K562 (cell line): ENCODE results near the gene STK24. TPM values are rescaled to one million over a fixed set of nuclear protein-coding genes. Genes with fewer than 3 reads are reported as not detected.

Experiments
- ATAC-seq: fragments of 200-7000 bp; cut with Tn5 transposase; 3 replicates; pipeline ENCODE4 v1.9.1; 2020; ENCODE audit warnings: moderate library complexity
- BruUV-seq: library from RNA; stranded (reverse); fragments of 400-500 nt; replicated peaks from 2 replicates; lab custom pipeline; 2021; lab: Mats Ljungman, UMichigan
- CTCF ChIA-PET: fragments of 300-600 bp; formaldehyde crosslinking; extraction: SDS; loops from one replicate; lab custom pipeline; 2021; ENCODE audit warnings: low intra/inter-chr PET ratio; lab: Yijun Ruan, JAX
- POLR2A ChIA-PET: fragments of 300-600, 350-650 bp; sonication (Branson Sonifier 250); formaldehyde crosslinking; extraction: SDS; loops from one replicate; lab custom pipeline; 2021; ENCODE audit warnings: antibody characterized with exemption, inconsistent platforms; lab: Yijun Ruan, JAX
- DNase-seq, 4 experiments: peaks; one replicate each; pipeline versions ENCODE4 v3.0.0 to v3.0.0-alpha.2; 2011 to 2018; ENCODE audit warnings: low spot score in 3 of 4, mixed read lengths in 3 of 4; ENCODE audit errors: extremely low read depth in 1 of 4
- FAIRE-seq: peaks from 2 replicates; lab custom pipeline; 2011; peaks lifted over from hg19 to GRCh38; lab: Jason Lieb, UNC
- H2AFZ ChIP-seq: 2 replicates; pipeline ENCODE4 v1.6.0; 2011; ENCODE audit warnings: low read depth, low read length, control low read depth, inconsistent platforms
- H3K27ac ChIP-seq: fragments of 200-600 bp; 3 replicates; pipeline ENCODE4 v1.8.0; 2011; ENCODE audit warnings: low read depth, mild to moderate bottlenecking, control low read depth, inconsistent platforms, low read length, moderate library complexity, mixed read lengths; ENCODE audit errors: extremely low read depth
- H3K27me3 ChIP-seq, 2 experiments: fragments of 300-600 bp in 1 of 2; 2 replicates in 1 of 2; 3 replicates in 1 of 2; pipeline versions ENCODE4 v1.6.0 to v1.8.0; 2011; ENCODE audit warnings: inconsistent platforms in 2 of 2, low read length in 2 of 2, mild to moderate bottlenecking in 1 of 2, mixed read lengths in 1 of 2, moderate library complexity in 1 of 2; ENCODE audit not compliant: control insufficient read depth in 2 of 2, insufficient read depth in 2 of 2
- H3K36me3 ChIP-seq: fragments of 300-600 bp; 3 replicates; pipeline ENCODE4 v1.8.0; 2011; ENCODE audit warnings: mild to moderate bottlenecking, low read length, inconsistent platforms; ENCODE audit not compliant: control insufficient read depth, insufficient read depth
- H3K4me1 ChIP-seq, 2 experiments: fragments of 200-600 bp in 1 of 2; replicated peaks in 1 of 2; 2 replicates in 1 of 2; 3 replicates in 1 of 2; pipeline versions ENCODE4 v1.5.1 to v1.8.0; 2011; ENCODE audit warnings: inconsistent platforms in 2 of 2, low read length in 2 of 2, mild to moderate bottlenecking in 1 of 2, mixed read lengths in 1 of 2, moderate library complexity in 1 of 2; ENCODE audit not compliant: control insufficient read depth in 2 of 2, insufficient read depth in 2 of 2
- H3K4me2 ChIP-seq: 2 replicates; pipeline ENCODE4 v1.6.1; 2011; ENCODE audit warnings: low read length, control low read depth, inconsistent platforms, mixed read lengths; ENCODE audit not compliant: insufficient read depth
- H3K4me3 ChIP-seq: fragments of 200-600 bp; sonication (generic), shearing (Covaris generic); 2 replicates; pipeline ENCODE4 v1.5.1; 2016; ENCODE audit warnings: control low read depth, inconsistent platforms
- H3K79me2 ChIP-seq: fragments of 200-600 bp; 3 replicates; pipeline ENCODE4 v1.8.0; 2011; ENCODE audit warnings: low read length, inconsistent platforms; ENCODE audit not compliant: control insufficient read depth, insufficient read depth
- H3K9ac ChIP-seq, 2 experiments: 2 replicates each; pipeline versions ENCODE4 v1.6.0 to v1.6.1; 2011; ENCODE audit warnings: low read depth in 2 of 2, low read length in 2 of 2, control low read depth in 1 of 2, inconsistent platforms in 1 of 2, mild to moderate bottlenecking in 1 of 2, mixed read lengths in 1 of 2; ENCODE audit not compliant: insufficient read depth in 1 of 2
- H3K9me1 ChIP-seq: one replicate; pipeline ENCODE4 v1.6.0; 2011; ENCODE audit warnings: inconsistent platforms, mild to moderate bottlenecking, low read length, moderate library complexity; ENCODE audit not compliant: control insufficient read depth, insufficient read depth
- H3K9me3 ChIP-seq: replicated peaks from 2 replicates; pipeline ENCODE4 v1.5.1; 2011; ENCODE audit warnings: low read depth, low read length, inconsistent platforms; ENCODE audit not compliant: control insufficient read depth, insufficient read depth
- H4K20me1 ChIP-seq: replicated peaks from 2 replicates; pipeline ENCODE4 v1.6.1; 2011; ENCODE audit warnings: low read length, inconsistent platforms, mixed read lengths; ENCODE audit not compliant: control insufficient read depth, insufficient read depth
- CBX8 ChIP-seq: fragments of 200-600 bp; sonication (generic); IDR thresholded peaks from 2 replicates; pipeline ENCODE4 v1.6.1; 2012; ENCODE audit warnings: borderline replicate concordance, mixed run types, low read depth, mild to moderate bottlenecking, moderate library complexity, mixed read lengths, low read length, control low read depth, inconsistent platforms; ENCODE audit not compliant: poor library complexity, severe bottlenecking; ENCODE audit errors: extremely low read depth
- CCAR2 ChIP-seq: fragments of 200-400 bp; formaldehyde crosslinking; IDR thresholded peaks from 2 replicates; pipeline ENCODE4 v1.6.1; 2017; ENCODE audit warnings: mild to moderate bottlenecking, low read depth, low read length
- E2F4 ChIP-seq: sonication (generic); formaldehyde crosslinking; IDR thresholded peaks from 2 replicates; pipeline ENCODE4 v1.8.0; 2022; ENCODE audit warnings: mild to moderate bottlenecking, low read depth, missing genetic modification reagents
- HMBOX1 ChIP-seq: sonication (generic); IDR thresholded peaks from 2 replicates; pipeline ENCODE4 v1.6.1; 2016
- HSF4 ChIP-seq: fragments of 250-450 bp; sonication (Bioruptor Pico); IDR thresholded peaks from 2 replicates; pipeline ENCODE4 v2.1.2; 2022; ENCODE audit warnings: mild to moderate bottlenecking, moderate library complexity, borderline replicate concordance
- KLF1 ChIP-seq: fragments of 450-650 bp; IDR thresholded peaks from 2 replicates; pipeline ENCODE4 v1.6.1; 2016; ENCODE audit warnings: missing genetic modification characterization, missing compliant biosample characterization
- MAFF ChIP-seq: IDR thresholded peaks from 2 replicates; pipeline ENCODE4 v1.6.1; 2012; ENCODE audit warnings: low read length, improper control_type of control experiment
- MCM2 ChIP-seq: fragments of 450-650 bp; IDR thresholded peaks from 2 replicates; pipeline ENCODE4 v1.6.1; 2017; ENCODE audit warnings: low read depth, mild to moderate bottlenecking
- RNF2 ChIP-seq: sonication (generic); IDR thresholded peaks from 2 replicates; pipeline ENCODE4 v1.6.1; 2016
- TCF7 ChIP-seq: sonication (generic); IDR thresholded peaks from 2 replicates; pipeline ENCODE4 v1.6.1; 2016; ENCODE audit warnings: antibody characterized with exemption, borderline replicate concordance
- ZKSCAN1 ChIP-seq: fragments of 150-350 bp; IDR thresholded peaks from 2 replicates; pipeline ENCODE4 v1.6.1; 2016; ENCODE audit warnings: low read depth, low read length
- ZNF324 ChIP-seq: fragments of 250-450 bp; sonication (Bioruptor Pico); IDR thresholded peaks from 2 replicates; pipeline ENCODE4 v1.4.0; 2020; ENCODE audit warnings: mild to moderate bottlenecking
- ZNF79 ChIP-seq: fragments of 250-450 bp; sonication (Bioruptor Pico); IDR thresholded peaks from 2 replicates; pipeline ENCODE4 v1.4.0; 2020; ENCODE audit warnings: low read depth, mild to moderate bottlenecking, moderate library complexity
- WGBS: fragments of 100-300 bp; shearing (Covaris generic); methylation state at CpG from one replicate; pipeline ENCODE4 v1.1.6; 2016; ENCODE audit warnings: low coverage, mixed read lengths; ENCODE audit not compliant: insufficient coverage; ENCODE audit errors: missing lambda C conversion rate; 5-methylcytosine and 5-hydroxymethylcytosine counted together
- in situ Hi-C: fragments of 300-500 bp; cut with MboI; formaldehyde crosslinking; loops from 4 replicates; pipeline ENCODE4 v1.15.0; 2018; ENCODE audit warnings: inconsistent platforms, mixed read lengths
- intact Hi-C: fragments of 100-400 bp; cut with micrococcal nuclease; formaldehyde crosslinking; loops from 2 replicates; pipeline ENCODE4 v1.14.2; 2022
- polyA plus RNA-seq, 8 experiments: library from polyadenylated mRNA; depleted of rRNA in 4 of 8; stranded (reverse) in 5 of 8; unstranded in 3 of 8; fragments of >200 nt; fragmentation: Nextera tagmentation in 2 of 8; fragmentation: Illumina TruSeq in 1 of 8; extraction: Ambion mirVana in 2 of 8; extraction: Trizol in 1 of 8; gene quantifications; 2 replicates each; pipeline versions ENCODE4 v1.2.1 to v1.2.3, GENCODE V29; 2011 to 2014; ENCODE audit warnings: inconsistent platforms in 1 of 8, missing spikeins in 1 of 8
- total RNA-seq, 7 experiments: library from RNA; depleted of rRNA in 6 of 7; stranded (reverse); fragments of >200 nt in 6 of 7; fragmentation: Illumina TruSeq in 2 of 7; extraction: Trizol in 2 of 7; gene quantifications; 2 replicates each; pipeline versions ENCODE4 v1.2.1 to v1.2.3, GENCODE V29; 2011 to 2021; ENCODE audit warnings: low replicate concordance in 1 of 7

Gene STK24
- total and polyA plus RNA-seq, 9 of the 15 experiments (the other 6 are each of a cell fraction or from before 2014, with no cell fraction given) = 3.8 to 78.4 (median 28.2) TPM

GRCh38 chr13:98450026-98450425 lies 126.9 kb downstream of the STK24 start:
- peaks cover 16% of the 10 kb centered on the region; the same call in 2 of the 3 replicates for H3K36me3 ChIP-seq
- no peak overlapping the region for H3K27ac ChIP-seq
- no peaks in the 10 kb centered on the region for H3K79me2 ChIP-seq
- no peak overlapping the region for H3K4me2 ChIP-seq
- ChIA-PET CTCF (no interaction called here), POLR2A (interaction anchor here (0.6 kb wide), 1 partner anchor 57 kb away, joined by 3 read pairs; no protein-coding TSS in a partner anchor)
- ATAC-seq (no peak), FAIRE-seq (no peak), DNase-seq (no peak)
- no peak overlapping the region for H3K9ac ChIP-seq
- H3K9me3 ChIP-seq = no peaks in the 10 kb centered on the region
- H3K4me3 ChIP-seq = no peak overlapping the region
- TF ChIP-seq HSF4 (CRISPR knock-in tag) (no peak), MAFF (no peak), TCF7 (no peak), HMBOX1 (no peak), ZKSCAN1 (no peak), CBX8 (no peak), ZNF79 (no peak), RNF2 (no peak), CCAR2 (no peak), MCM2 (no peak), KLF1 (tag) (no peak), E2F4 (CRISPR knock-in tag) (no peak), ZNF324 (CRISPR knock-in tag) (no peak)
- H3K9me1 ChIP-seq = no peaks in the 10 kb centered on the region
- intact Hi-C loops (no loop called here), in situ Hi-C loops (no loop called here)
- no peaks in the 10 kb centered on the region for H3K27me3 ChIP-seq
- H2AFZ ChIP-seq = no peak overlapping the region
- H4K20me1 ChIP-seq = no peaks in the 10 kb centered on the region; the same call in 1 of the 2 replicates
- WGBS = 11% methylated on average over 1 of the region's 1 CpG
- peaks cover 0 to 11% of the 10 kb centered on the region in 2 experiments; a peak in 2 of 5 replicates for H3K4me1 ChIP-seq
- no TSS peak for BruUV-seq
